ENCODE measurements around the gene KCNQ1. TPM values are rescaled to one million over a fixed set of nuclear protein-coding genes. Genes with fewer than 3 reads are reported as not detected.

The KCNQ1 gene
- total RNA-seq, 1 experiment from 2014 or later: not detected

- TF ChIP-seq CTCF (IDR thresholded peaks at IDR 0.05; ENCODE audit: unreplicated experiment): no peak
- DNase-seq (ENCODE audit: unreplicated experiment): no peak
- intact Hi-C loops (cut with micrococcal nuclease): no loop called here
- H3K4me3 Mint-ChIP-seq (ENCODE audit: unreplicated experiment): no peak overlapping the region
- ChIA-PET CTCF (interaction anchor here (0.6 to 0.9 kb wide), 2 partner anchors 25 to 153 kb away, joined by 3 to 4 read pairs; no protein-coding TSS in a partner anchor), POLR2A (interaction anchor here (0.8 kb wide), 1 partner anchor 94 kb away, joined by 4 read pairs; no protein-coding TSS in a partner anchor)
- H3K4me1 Mint-ChIP-seq (ENCODE audit: insufficient read depth, unreplicated experiment): no peaks in the 10 kb centered on the region
- peaks cover 6% of the 10 kb centered on the region for H3K36me3 Mint-ChIP-seq (ENCODE audit: insufficient read depth, unreplicated experiment)
- BruUV-seq (replicated peaks): no TSS peak
- no peak overlapping the region for H3K27ac Mint-ChIP-seq (ENCODE audit: low read depth, unreplicated experiment)
- H3K27me3 Mint-ChIP-seq (ENCODE audit: insufficient read depth, unreplicated experiment): peaks cover under 1% of the 10 kb centered on the region
- no peaks in the 10 kb centered on the region for H3K9me3 Mint-ChIP-seq (ENCODE audit: unreplicated experiment)
Observed at GRCh38 chr11:2719831-2720590, 275.2 kb downstream of the KCNQ1 start.

GRCh38 chr11:2721210-2721916 lies 276.6 kb downstream of the KCNQ1 start:
- H3K4me3 Mint-ChIP-seq (ENCODE audit: unreplicated experiment): no peak overlapping the region
- no TSS peak for BruUV-seq (replicated peaks)
- no peak for DNase-seq (ENCODE audit: unreplicated experiment)
- ChIA-PET POLR2A (interaction anchor here (0.6 to 0.8 kb wide), 2 partner anchors 93 to 570 kb away, joined by 3 to 4 read pairs; no protein-coding TSS in a partner anchor), CTCF (interaction anchor here (0.6 kb wide), 1 partner anchor 155 kb away, joined by 4 read pairs; no protein-coding TSS in a partner anchor)
- no peaks in the 10 kb centered on the region for H3K4me1 Mint-ChIP-seq (ENCODE audit: insufficient read depth, unreplicated experiment)
- H3K27ac Mint-ChIP-seq (ENCODE audit: low read depth, unreplicated experiment): no peak overlapping the region
- H3K27me3 Mint-ChIP-seq (ENCODE audit: insufficient read depth, unreplicated experiment): no peaks in the 10 kb centered on the region
- intact Hi-C loops (cut with micrococcal nuclease): no loop called here
- peaks cover 6% of the 10 kb centered on the region for H3K36me3 Mint-ChIP-seq (ENCODE audit: insufficient read depth, unreplicated experiment)
- H3K9me3 Mint-ChIP-seq (ENCODE audit: unreplicated experiment): no peaks in the 10 kb centered on the region
- no peak for TF ChIP-seq CTCF (IDR thresholded peaks at IDR 0.05; ENCODE audit: unreplicated experiment)

- TF ChIP-seq CTCF (IDR thresholded peaks at IDR 0.05; ENCODE audit: unreplicated experiment): no peak
- BruUV-seq (replicated peaks): no TSS peak
- H3K27ac Mint-ChIP-seq (ENCODE audit: low read depth, unreplicated experiment): no peak overlapping the region
- intact Hi-C loops (cut with micrococcal nuclease): no loop called here
- H3K9me3 Mint-ChIP-seq (ENCODE audit: unreplicated experiment): no peaks in the 10 kb centered on the region
- DNase-seq (ENCODE audit: unreplicated experiment): no peak
- no peak overlapping the region for H3K4me3 Mint-ChIP-seq (ENCODE audit: unreplicated experiment)
- peaks cover 6% of the 10 kb centered on the region for H3K36me3 Mint-ChIP-seq (ENCODE audit: insufficient read depth, unreplicated experiment)
- POLR2A ChIA-PET: no interaction called here
- H3K4me1 Mint-ChIP-seq (ENCODE audit: insufficient read depth, unreplicated experiment): no peaks in the 10 kb centered on the region
- CTCF ChIA-PET: no interaction called here
- peaks cover 13% of the 10 kb centered on the region for H3K27me3 Mint-ChIP-seq (ENCODE audit: insufficient read depth, unreplicated experiment)
Observed at GRCh38 chr11:2722955-2723354, 278.1 kb downstream of the KCNQ1 start.

GRCh38 chr11:2724104-2724503 lies 279.3 kb downstream of the KCNQ1 start:
- H3K27ac Mint-ChIP-seq (ENCODE audit: low read depth, unreplicated experiment): no peak overlapping the region
- H3K4me3 Mint-ChIP-seq (ENCODE audit: unreplicated experiment): no peak overlapping the region
- POLR2A ChIA-PET: no interaction called here
- no peaks in the 10 kb centered on the region for H3K4me1 Mint-ChIP-seq (ENCODE audit: insufficient read depth, unreplicated experiment)
- TF ChIP-seq CTCF (IDR thresholded peaks at IDR 0.05; ENCODE audit: unreplicated experiment): no peak
- no peak for DNase-seq (ENCODE audit: unreplicated experiment)
- CTCF ChIA-PET: no interaction called here
- no peaks in the 10 kb centered on the region for H3K9me3 Mint-ChIP-seq (ENCODE audit: unreplicated experiment)
- H3K36me3 Mint-ChIP-seq (ENCODE audit: insufficient read depth, unreplicated experiment): peaks cover 6% of the 10 kb centered on the region
- no TSS peak for BruUV-seq (replicated peaks)
- H3K27me3 Mint-ChIP-seq (ENCODE audit: insufficient read depth, unreplicated experiment): peaks cover 19% of the 10 kb centered on the region
- intact Hi-C loops (cut with micrococcal nuclease): no loop called here

Data from MCF 10A (cell line).